ENCODE data around the gene IL33. TPM values are rescaled to one million over a fixed set of nuclear protein-coding genes. Genes with fewer than 3 reads are reported as not detected.
A peak's percentile ranks its signal among the peaks of the same experiment; 100 is the strongest.

The IL33 gene, protein sequence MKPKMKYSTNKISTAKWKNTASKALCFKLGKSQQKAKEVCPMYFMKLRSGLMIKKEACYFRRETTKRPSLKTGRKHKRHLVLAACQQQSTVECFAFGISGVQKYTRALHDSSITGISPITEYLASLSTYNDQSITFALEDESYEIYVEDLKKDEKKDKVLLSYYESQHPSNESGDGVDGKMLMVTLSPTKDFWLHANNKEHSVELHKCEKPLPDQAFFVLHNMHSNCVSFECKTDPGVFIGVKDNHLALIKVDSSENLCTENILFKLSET
- total RNA-seq (2021) (0.07 TPM in 1 of 3 replicates, not detected in the others), Bru-seq, nascent RNA (percentile 1 among the genes with signal in this experiment)
- long read RNA-seq, experiment 1 = 0 reads
- long read RNA-seq, experiment 2 = 0 reads
- long read RNA-seq, experiment 3 = 0 reads

DNA sequence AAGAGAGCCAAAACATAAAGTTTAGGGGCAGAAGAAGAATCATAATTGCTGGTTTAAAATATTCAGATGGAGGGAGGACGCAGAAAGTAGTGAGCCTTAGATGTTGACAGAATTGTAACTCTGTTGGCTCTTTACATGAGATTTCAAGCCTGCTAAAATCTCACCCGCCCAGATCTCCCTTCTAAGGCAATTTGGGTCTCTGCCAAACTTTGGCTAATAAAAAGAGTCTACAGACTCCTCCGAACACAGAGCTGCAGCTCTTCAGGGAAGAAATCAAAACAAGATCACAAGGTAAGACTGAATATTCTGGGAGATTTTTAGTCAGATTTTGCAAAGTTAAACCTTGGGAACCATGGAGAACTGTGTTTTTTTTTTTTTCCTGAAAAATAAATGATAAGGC lies at the start of gene IL33:
Gene IL33, plus strand, starts transcription at position 246 of the 400 bp plus-strand sequence. CDS start 25,888 bp downstream, outside the sequence.
- DNase-seq (ENCODE audit: low spot score) = no peak
- no peak within 1 kb of the TSS for H3K4me3 Mint-ChIP-seq
- H3K4me1 Mint-ChIP-seq = peaks cover 9% of the 10 kb centered on the region
- ChIA-PET POLR2A (no interaction called here), CTCF (no interaction called here)
- peaks cover 8% of the 10 kb centered on the region for H3K9me3 Mint-ChIP-seq
- no peaks in the 10 kb centered on the region for H3K27me3 Mint-ChIP-seq (ENCODE audit: low read depth)
- peaks cover 1% of the 10 kb centered on the region; the same call in 1 of the 2 replicates for H3K36me3 Mint-ChIP-seq
- no peak for ATAC-seq
- TF ChIP-seq NFE2L1 (CRISPR knock-in tag; IDR thresholded peaks at IDR 0.05) (no peak), FOXK1 (CRISPR knock-in tag; IDR thresholded peaks at IDR 0.05) (no peak), NR1H2 (CRISPR knock-in tag; IDR thresholded peaks at IDR 0.05) (no peak)
- TF ChIP-seq, protein P1, sequence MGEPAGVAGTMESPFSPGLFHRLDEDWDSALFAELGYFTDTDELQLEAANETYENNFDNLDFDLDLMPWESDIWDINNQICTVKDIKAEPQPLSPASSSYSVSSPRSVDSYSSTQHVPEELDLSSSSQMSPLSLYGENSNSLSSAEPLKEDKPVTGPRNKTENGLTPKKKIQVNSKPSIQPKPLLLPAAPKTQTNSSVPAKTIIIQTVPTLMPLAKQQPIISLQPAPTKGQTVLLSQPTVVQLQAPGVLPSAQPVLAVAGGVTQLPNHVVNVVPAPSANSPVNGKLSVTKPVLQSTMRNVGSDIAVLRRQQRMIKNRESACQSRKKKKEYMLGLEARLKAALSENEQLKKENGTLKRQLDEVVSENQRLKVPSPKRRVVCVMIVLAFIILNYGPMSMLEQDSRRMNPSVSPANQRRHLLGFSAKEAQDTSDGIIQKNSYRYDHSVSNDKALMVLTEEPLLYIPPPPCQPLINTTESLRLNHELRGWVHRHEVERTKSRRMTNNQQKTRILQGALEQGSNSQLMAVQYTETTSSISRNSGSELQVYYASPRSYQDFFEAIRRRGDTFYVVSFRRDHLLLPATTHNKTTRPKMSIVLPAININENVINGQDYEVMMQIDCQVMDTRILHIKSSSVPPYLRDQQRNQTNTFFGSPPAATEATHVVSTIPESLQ (CRISPR knock-in tag; IDR thresholded peaks at IDR 0.05) = no peak
- no peak within 1 kb of the TSS for H3K27ac Mint-ChIP-seq

DNA sequence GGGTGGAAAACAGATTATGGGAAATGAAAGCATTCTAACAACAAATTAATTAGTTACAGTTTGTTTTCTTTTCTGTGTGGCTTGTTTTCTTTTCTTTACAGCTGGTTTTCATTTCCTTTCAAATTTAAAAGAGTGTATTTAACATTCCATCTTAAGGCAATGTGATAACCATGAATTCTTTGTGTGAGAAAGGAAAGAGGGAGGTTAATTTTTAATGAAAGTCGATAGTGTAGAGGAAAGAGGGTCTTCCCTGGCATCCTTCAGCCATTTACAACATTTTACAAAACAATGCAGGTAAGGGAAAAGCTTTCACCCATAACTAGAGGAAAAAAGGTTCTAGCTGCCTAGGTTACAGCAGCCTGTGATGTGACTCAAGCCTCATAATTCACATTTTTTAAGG lies 43.9 kb upstream of the IL33 start:
- peaks cover 33% of the 10 kb centered on the region for H3K36me3 Mint-ChIP-seq
- TF ChIP-seq, protein P2, sequence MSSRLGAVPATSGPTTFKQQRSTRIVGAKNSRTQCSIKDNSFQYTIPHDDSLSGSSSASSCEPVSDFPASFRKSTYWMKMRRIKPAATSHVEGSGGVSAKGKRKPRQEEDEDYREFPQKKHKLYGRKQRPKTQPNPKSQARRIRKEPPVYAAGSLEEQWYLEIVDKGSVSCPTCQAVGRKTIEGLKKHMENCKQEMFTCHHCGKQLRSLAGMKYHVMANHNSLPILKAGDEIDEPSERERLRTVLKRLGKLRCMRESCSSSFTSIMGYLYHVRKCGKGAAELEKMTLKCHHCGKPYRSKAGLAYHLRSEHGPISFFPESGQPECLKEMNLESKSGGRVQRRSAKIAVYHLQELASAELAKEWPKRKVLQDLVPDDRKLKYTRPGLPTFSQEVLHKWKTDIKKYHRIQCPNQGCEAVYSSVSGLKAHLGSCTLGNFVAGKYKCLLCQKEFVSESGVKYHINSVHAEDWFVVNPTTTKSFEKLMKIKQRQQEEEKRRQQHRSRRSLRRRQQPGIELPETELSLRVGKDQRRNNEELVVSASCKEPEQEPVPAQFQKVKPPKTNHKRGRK (CRISPR knock-in tag; IDR thresholded peaks at IDR 0.05; ENCODE audit: borderline replicate concordance) = no peak
- TF ChIP-seq, protein P3, sequence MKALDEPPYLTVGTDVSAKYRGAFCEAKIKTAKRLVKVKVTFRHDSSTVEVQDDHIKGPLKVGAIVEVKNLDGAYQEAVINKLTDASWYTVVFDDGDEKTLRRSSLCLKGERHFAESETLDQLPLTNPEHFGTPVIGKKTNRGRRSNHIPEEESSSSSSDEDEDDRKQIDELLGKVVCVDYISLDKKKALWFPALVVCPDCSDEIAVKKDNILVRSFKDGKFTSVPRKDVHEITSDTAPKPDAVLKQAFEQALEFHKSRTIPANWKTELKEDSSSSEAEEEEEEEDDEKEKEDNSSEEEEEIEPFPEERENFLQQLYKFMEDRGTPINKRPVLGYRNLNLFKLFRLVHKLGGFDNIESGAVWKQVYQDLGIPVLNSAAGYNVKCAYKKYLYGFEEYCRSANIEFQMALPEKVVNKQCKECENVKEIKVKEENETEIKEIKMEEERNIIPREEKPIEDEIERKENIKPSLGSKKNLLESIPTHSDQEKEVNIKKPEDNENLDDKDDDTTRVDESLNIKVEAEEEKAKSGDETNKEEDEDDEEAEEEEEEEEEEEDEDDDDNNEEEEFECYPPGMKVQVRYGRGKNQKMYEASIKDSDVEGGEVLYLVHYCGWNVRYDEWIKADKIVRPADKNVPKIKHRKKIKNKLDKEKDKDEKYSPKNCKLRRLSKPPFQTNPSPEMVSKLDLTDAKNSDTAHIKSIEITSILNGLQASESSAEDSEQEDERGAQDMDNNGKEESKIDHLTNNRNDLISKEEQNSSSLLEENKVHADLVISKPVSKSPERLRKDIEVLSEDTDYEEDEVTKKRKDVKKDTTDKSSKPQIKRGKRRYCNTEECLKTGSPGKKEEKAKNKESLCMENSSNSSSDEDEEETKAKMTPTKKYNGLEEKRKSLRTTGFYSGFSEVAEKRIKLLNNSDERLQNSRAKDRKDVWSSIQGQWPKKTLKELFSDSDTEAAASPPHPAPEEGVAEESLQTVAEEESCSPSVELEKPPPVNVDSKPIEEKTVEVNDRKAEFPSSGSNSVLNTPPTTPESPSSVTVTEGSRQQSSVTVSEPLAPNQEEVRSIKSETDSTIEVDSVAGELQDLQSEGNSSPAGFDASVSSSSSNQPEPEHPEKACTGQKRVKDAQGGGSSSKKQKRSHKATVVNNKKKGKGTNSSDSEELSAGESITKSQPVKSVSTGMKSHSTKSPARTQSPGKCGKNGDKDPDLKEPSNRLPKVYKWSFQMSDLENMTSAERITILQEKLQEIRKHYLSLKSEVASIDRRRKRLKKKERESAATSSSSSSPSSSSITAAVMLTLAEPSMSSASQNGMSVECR (CRISPR knock-in tag; IDR thresholded peaks at IDR 0.05; ENCODE audit: borderline replicate concordance) = no peak
- TF ChIP-seq, protein P4, sequence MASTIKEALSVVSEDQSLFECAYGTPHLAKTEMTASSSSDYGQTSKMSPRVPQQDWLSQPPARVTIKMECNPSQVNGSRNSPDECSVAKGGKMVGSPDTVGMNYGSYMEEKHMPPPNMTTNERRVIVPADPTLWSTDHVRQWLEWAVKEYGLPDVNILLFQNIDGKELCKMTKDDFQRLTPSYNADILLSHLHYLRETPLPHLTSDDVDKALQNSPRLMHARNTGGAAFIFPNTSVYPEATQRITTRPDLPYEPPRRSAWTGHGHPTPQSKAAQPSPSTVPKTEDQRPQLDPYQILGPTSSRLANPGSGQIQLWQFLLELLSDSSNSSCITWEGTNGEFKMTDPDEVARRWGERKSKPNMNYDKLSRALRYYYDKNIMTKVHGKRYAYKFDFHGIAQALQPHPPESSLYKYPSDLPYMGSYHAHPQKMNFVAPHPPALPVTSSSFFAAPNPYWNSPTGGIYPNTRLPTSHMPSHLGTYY (CRISPR knock-in tag; IDR thresholded peaks at IDR 0.05) = no peak
- TF ChIP-seq, protein P5, sequence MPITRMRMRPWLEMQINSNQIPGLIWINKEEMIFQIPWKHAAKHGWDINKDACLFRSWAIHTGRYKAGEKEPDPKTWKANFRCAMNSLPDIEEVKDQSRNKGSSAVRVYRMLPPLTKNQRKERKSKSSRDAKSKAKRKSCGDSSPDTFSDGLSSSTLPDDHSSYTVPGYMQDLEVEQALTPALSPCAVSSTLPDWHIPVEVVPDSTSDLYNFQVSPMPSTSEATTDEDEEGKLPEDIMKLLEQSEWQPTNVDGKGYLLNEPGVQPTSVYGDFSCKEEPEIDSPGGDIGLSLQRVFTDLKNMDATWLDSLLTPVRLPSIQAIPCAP (CRISPR knock-in tag; IDR thresholded peaks at IDR 0.05) = no peak
- H3K27ac Mint-ChIP-seq = peak overlapping the region; percentile 89; the same call in 1 of the 2 replicates
- ChIA-PET POLR2A (no interaction called here), CTCF (interaction anchor here (1.0 to 2.3 kb wide), 2 partner anchors 92 to 118 kb away, joined by 3 to 5 read pairs; no protein-coding TSS in a partner anchor)
- no peak for DNase-seq (ENCODE audit: low spot score)
- H3K4me3 Mint-ChIP-seq = peak overlapping the region; percentile 17; the same call in 1 of the 2 replicates
- peak; percentile 81 for ATAC-seq
- H3K9me3 Mint-ChIP-seq = peaks cover 31% of the 10 kb centered on the region
- H3K4me1 Mint-ChIP-seq = peaks cover 35% of the 10 kb centered on the region
- peaks cover 59% of the 10 kb centered on the region for H3K27me3 Mint-ChIP-seq (ENCODE audit: low read depth)

DNA sequence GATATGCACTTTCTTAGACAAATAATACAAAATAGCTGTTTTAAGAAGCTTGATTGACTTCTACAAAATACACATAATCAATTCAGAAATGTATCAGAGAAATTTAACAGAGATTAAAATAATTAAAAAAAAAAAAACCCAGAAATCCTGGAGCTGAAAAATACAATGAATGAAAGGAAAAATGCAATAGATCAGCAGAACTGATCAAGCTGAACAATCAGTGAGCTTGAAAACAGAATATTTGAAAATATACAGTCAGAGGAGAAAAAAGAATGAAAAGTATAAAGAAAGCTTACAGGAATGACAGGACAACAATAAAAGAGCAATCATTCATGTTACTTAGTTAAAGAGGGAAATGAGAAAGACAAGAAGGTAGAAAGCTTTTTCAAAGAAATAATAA lies 41.7 kb upstream of the IL33 start:
- POLR2A ChIA-PET = no interaction called here
- Mint-ChIP-seq H3K4me1 (peaks cover 27% of the 10 kb centered on the region), H3K9me3 (peaks cover 33% of the 10 kb centered on the region), H3K4me3 (no peak overlapping the region), H3K27ac (no peak overlapping the region), H3K27me3 (ENCODE audit: low read depth) (peaks cover 43% of the 10 kb centered on the region), H3K36me3 (peaks cover 39% of the 10 kb centered on the region)
- TF ChIP-seq ZNF138 (CRISPR knock-in tag; conservative IDR thresholded peaks at IDR 0.05) (no peak), ZNF263 (CRISPR knock-in tag; IDR thresholded peaks at IDR 0.05; ENCODE audit: low read depth) (no peak), GRHL2 (CRISPR knock-in tag; IDR thresholded peaks at IDR 0.05; ENCODE audit: insufficient replicate concordance, severe bottlenecking) (no peak), NR2C2 (CRISPR knock-in tag; IDR thresholded peaks at IDR 0.05) (no peak), HMGA2 (CRISPR knock-in tag; IDR thresholded peaks at IDR 0.05) (no peak)
- TF ChIP-seq, protein P4 (CRISPR knock-in tag; IDR thresholded peaks at IDR 0.05) = no peak
- TF ChIP-seq, protein P6, sequence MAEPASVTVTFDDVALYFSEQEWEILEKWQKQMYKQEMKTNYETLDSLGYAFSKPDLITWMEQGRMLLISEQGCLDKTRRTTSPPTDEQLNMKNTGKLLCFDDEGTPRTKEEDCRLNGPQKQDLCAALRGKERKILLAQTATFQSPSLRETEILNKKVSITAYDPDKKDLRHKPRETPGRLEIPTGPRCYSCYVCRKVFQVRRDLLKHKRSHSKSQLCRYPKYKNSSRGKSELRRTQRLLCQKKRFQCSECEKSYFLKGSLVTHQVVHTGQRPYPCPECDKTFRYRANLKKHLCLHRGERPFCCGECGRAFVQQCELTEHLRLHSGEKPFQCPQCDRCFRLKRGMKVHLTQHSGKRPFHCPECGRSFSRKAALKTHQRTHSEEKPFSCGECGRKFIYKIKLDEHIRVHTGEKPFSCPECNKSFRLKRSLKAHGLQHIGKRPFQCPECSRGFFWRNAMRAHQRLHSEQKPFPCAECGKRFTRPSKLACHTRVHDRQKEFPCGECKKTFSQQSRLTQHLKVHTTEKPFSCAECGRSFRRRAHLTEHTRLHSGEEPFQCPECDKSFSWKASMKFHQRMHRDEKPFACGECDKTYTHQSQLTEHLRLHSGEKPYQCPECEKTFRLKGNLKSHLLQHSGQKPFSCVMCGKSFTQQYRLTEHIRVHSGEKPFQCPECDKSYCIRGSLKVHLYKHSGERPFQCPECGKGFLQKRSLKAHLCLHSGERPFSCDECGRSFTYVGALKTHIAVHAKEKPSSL (CRISPR knock-in tag; conservative IDR thresholded peaks at IDR 0.05) = no peak
- ATAC-seq (no peak), DNase-seq (ENCODE audit: low spot score) (no peak)
- CTCF ChIA-PET = interaction anchor here (0.6 kb wide), 1 partner anchor 693 kb away, joined by 3 read pairs; no protein-coding TSS in a partner anchor

Data from WTC11 (cell line).